Stromal cell of bone marrow (primary cell): ENCODE data around the gene MIPEP.
"Not testable (repeated sequence)": the region's sequence is repeated elsewhere in the genome, so short reads cannot be mapped to it uniquely, and the experiment has no call there.

Source experiments
- DNase-seq: peaks from one replicate; pipeline ENCODE4 v3.0.0-alpha.2; 2012; ENCODE audit warnings: low read depth

The MIPEP gene

DNA sequence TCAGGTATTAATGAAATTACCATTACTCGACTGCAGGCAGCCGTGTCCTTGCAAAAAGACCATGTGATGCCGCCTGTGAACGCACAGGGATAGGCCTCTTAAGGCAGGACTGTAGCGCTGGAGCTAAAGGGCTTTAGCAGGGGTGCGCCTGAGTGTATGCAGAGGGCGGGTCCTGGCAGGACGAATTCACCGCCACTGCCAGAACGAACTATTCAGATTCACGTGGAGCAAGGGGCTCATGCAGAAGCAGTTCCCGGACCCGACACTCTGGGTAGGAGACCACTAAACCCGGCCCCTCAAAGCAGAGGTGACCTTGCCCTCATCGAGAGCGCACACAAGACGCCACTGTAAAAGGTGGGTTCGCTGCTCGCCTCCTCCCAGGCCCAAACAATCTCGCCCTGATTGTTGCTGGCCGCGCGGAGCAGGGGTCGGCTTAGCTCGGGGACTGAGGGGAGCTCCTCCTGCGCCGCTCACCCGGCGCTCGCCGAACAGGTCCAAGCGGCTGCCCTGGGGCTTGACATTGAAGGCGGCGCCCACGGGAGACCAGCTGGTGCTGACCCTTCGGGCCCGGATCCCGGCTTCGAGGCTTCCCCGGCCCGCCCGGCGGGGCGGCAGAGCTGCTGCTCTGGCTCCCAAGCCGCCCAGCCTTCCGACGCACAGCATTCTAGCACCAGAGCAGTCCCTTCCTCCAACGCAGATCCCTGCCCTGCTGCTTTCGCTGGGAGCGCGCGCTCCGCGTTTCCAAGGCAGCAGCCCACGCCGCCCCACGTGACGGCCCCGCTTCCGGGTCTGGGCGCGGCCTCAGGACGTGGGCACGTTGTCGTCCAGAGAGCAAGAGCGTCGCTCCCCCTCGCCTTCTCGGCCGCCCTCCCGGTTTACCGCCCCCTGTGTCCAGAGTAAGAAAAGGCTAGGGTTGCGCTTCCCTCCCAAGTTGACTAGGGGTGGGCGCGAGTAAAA, at the start of gene MIPEP:
TSS of gene MIPEP (minus strand) at position 743 of the 957 bp plus-strand sequence. CDS start at position 663, 80 bp downstream.
- peak; percentile 92 for DNase-seq

DNA sequence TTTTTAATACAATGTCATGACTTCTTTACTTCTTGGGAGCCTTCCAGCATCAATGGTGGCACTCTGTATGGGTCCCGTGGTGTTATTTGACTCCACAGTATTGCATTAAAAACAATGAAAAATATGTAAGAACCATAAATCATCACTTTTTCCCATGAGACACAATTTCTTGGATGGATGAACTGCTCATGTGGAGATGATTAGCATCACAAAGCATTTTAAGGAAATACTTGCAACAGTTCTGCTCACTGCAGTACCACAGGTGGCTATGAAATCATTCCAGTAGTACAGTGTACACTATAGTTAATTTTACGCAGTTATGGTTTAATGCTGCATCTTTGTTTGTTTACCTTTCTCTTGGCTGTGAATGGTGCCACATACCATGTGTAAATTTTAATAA, 45.3 kb upstream of the MIPEP start:
- peak; percentile 64 for DNase-seq

DNA sequence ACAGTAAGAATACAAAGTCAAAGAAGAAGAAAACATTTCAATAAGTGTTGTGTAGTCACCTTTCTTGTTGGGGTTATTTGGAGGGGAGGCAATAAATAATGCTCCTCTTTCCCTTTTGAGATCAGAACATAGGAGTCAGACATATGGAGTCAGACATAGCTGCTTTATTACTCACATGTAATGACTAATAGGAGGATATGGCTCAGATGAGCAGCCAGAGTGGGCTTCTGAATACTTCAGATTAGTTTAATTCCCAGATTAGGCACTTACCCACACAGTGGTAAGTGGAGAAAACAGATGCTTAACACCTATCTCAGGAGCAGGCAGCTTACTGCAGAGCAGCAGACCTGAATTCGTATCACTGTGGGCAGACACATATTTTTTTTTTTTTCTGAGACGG, 39.8 kb upstream of the MIPEP start:
- peak; percentile 23 for DNase-seq

DNA sequence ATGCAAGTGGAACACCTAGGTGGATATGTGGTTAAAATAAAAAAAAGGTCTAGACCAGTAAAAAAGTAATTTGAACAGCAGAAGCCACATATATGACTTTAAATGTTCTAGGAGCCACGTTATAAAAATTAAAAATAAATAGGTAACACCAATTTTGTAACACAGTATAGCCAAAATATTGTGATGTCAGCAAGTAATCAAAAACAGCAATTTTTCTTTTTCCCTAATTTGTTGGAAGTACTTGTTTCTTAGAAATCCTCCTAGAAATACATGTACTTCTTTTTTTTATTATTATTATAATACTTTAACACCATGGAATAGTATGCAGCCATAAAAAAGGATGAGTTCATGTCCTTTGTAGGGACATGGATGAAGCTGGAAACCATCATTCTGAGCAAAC, 33.8 kb upstream of the MIPEP start:
- no peak for DNase-seq

DNA sequence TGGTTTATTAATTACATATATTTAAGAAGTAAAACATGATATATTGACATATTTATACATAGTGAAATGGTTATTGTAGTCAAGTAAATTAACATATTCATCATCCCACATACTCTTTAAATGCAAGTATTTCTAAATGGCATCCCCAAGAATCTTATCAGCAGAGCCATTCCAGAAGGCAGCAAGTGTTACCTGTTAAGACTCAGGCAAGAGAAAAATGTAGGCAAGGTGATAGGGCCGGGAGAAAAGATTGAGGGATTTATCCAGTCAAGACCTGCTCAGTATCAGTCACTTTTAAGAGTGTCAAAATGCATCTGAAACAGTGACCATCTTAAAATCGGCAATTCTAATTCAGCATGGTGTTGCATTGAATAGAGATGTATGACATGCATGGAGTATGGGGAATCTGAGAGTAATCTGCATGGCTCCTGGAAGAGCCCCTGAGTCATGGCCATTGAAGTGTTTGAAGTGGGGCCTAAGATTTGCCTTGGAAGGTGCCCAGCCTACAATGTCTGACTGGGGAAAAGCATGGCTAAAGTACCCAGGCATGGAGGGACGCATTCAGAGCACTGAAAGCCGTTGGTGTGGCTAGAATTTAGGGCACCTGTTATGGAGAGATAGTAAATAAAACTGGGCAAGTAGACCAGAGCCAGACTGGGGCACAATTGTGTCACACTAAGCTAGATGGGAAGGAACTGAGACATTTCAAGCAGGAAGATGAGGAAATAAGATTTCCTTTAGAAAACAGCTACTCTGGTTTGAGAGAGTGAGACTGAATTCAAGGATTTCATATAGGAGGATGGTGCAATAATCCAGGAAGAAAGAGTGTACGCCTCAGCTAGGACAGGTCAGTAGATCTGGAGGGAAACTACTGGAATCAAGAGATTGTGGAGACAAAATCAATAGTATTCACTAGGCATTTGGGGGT, 33.1 kb upstream of the MIPEP start:
- no peak for DNase-seq

DNA sequence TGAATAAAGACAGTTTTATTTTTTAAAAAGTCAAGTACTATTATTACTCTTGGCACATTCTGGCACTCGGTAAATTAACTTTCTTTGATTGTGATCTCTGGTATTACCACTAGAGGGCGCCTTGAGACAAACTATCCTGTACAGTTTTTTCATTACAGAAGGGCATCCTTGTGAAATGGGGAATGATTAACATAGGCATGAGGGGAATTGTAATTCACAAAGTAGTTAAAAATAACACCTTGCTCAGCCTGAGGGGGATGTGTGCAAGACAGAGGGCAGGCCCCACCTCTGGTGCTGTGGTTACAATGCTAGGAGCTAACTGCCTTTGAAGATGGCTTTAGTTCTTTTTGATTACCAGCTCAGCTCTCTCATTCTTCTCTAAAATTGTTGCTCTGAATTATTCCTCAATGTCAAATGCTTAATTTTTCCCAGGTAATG, 32.3 kb upstream of the MIPEP start:
- DNase-seq: peak; percentile 28

DNA sequence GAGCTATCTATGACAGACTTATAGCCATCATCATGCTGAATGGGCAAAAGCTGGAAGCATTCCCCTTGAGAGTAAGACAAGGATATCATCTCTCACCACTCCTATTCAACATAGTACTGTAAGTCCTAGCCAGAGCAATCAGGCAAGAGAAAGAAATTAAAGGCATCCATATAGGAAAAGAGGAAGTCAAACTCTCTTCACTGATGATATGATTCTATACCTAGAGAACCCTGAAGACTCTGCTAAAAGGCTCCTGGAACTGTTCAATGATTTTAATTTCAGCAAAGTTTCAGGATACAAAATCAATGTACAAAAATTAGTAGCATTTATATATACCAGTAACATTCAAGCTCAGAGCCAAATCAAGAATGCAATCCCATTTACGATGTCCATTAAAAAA, 29.8 kb upstream of the MIPEP start:
- no peak for DNase-seq

DNA sequence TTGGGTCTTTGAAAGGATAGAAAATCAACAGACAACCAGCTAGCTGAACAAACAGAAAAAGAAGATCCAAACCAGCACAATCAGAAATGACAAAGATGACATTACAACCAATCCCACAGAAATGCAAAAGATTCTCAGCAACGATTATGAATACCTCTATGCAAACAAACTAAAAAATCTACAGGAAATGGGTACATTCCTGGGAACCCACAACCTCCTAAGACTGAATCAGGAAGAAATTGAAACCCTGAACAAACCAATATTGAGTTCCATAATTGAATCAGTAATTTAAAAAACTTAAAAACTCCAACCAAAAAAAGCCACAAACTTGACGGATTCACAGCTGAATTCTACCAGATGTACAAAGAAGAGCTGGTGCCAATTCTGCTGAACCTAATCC, 29.0 kb upstream of the MIPEP start:
- DNase-seq: no peak

DNA sequence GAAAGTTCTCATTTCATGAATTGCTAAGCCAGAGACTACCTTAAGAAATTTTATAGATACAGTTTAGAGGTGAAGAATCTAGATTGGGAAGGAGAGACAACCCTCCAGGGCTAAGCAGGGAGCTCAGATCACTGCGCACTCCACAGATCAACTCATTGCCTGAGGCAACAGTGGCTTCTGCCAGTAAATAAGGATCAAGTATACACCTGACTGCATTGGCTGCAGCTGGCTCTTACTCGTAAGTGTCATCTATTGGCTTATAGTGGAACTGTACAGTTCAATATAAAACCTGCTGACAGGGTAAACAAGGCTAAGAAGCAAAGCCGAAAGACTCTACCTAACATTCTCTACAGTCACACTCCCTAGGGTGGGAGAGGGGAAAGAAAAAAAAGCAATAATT, 26.1 kb upstream of the MIPEP start:
- no peak for DNase-seq

DNA sequence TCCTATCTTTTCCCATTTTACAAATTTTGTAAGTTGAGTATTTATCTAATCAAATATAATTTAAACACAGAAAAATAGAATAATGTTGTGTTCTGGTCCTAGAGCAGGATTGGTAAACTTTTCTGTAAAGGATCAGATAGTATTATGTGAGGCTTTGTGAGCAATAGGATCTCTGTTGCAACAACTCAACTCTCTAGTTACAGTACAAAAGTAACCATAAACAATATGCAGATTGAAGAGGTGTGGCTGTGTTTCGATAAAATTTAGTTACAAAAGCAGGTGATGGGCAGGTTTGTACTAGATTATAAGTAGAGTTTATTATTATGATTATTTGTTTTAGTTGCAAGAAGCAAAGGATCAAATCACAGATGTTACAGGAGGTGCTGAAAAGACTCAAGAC, 23.3 kb upstream of the MIPEP start:
- no peak for DNase-seq

DNA sequence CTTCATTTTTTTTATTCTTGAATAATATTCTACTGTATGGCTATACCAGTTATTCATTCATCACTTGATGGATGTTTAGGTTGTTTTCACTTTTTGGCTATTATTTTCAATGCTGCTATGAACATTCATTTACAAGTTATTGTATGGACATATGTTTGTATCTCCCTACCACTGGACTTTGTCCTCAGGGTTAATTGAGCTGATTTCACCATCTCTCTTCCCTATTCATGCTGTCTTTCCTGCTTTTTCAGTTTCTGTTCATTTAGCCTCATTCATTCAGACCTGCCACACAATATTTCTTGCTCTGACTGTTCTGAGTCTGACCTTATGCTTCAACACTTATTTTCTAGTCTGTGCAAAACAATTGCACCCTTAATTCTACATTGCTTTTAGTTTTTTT, 20.4 kb upstream of the MIPEP start:
- no peak for DNase-seq

DNA sequence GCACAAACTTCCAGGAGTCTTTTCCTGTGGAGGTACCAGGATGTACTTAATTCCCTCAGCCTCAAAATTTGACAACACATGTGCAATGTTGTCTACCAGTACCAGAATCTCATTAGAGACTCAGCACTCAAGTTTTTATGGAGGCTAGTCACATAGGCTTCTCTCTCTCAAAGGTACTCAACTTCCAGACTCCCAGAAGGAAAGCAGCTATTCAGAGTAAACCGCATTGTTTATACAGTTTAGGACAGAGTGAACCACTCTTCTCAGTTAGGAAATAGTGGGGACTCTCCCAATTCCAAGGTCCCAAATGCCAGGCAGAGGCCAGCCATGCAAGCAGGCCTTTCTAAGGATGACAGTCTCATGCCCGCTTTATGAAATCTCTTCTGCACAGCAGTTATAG, 16.6 kb upstream of the MIPEP start:
- no peak for DNase-seq

DNA sequence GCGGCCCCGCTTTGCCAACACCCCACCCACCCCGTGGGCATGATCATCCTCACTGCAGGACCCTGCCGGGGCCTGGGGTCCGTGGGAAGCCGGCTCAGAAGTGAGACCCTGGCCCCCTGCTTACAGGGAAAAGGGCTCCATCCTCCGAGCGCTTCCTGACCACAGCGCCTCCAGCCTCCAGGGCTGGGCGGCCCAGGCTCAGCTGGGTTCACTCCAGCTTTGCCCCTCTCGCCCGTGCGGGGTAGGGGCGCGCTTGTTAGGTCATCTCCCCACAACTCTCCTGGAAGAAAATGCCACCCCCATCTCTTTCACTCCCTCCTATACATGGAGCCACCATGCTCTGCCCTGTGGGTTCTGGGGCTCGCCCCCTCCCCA, 14.7 kb upstream of the MIPEP start:
- no peak for DNase-seq

DNA sequence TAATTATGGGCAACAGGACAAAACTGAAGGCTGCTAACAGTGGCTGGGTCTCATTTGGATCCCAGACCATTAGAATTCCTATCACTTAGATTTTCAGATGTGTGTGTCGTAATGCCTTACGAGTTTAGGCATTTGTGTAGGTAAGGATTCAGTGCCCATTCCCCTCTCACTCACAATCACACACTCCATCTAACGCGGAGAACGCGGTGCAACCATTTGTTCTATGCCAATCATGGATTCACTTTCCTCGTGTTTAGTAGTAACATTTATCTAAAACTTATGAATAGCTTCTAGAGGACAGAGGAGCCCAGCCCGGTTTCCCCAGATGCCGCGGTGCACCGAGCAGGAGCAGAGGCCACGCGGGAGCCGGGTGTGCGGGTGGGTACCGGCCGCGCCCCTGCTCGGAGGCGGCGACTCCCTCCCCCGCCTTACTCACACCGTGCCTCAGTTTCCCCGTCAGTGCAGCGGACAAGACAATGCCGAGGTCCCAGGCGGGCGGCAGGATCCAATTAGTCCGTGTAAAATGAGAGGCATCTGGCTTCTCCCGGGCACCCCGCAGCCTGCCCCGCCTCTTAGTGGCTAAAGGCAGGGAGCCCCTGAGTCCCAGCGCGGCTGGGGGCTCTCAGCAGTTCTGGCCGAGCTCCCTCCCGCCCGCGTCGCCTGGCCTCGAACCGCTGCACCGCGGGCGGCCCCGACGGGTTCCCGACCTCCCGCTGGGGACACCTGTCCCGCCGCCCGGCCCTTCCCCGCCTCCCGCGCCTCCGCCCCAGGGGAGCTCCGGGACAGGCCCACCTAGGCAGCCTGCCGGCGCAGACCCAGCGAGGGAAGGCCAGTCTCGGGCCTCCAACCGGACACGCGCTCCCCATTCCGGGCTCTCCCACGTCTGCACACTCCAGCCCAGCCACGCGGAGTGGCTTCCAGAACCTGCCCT, 14.0 kb upstream of the MIPEP start:
- no peak for DNase-seq

DNA sequence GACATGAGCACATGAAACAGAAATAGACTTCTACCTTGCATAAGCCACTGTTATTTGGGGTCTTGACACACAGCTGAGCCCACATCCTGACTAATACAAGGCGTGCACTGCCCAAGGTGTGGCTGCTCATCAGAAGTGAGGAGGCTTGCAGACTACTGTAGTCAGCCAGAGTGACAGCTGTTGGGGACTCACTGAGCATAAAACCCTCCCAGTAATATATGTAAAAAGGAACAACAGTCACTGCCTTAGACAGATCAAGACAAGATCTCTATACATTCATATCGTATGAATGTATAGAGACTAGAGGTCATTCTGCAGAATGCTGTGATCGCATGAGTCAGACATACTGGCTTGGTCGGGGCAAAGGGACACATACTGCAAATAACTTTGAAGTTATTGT, 12.2 kb upstream of the MIPEP start:
- no peak for DNase-seq

DNA sequence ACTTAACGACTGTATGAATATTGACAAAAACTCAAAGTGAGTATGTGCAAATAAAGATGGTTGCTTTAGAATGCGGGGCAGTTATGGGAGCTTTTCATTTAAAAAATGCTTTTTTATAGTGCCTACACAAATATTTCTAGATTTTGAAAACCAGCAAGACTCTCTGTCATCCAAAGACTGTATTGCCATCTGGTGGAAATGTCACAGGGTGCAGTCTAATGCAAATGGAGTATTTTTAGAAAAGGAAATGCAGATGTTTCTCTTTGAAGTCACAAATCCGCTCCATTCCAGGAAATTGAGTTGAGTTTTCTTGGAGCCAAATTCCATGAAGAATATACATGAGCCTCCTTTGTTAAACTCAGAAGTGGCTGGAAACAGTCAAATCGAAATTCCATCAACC, 10.4 kb upstream of the MIPEP start:
- peak; percentile 26 for DNase-seq

DNA sequence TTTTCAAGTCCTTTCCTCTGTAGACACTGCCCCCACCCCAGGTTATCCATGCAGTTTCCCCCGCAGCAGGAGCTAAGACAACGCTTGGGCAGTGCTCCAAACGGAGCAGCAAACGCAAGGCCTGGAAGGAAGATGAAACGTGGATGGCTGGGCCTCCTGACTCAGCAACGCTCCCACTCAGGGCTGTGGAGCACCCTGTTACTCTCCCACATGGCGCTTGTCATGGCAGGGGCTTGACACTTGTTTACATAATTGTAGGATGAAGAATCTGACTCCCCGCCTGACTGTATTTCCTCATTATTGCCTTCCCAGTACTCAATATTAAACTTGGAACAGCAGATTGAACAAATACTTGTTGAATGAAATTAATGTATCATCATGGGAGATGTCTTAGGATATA, 8.9 kb upstream of the MIPEP start:
- DNase-seq: no peak

DNA sequence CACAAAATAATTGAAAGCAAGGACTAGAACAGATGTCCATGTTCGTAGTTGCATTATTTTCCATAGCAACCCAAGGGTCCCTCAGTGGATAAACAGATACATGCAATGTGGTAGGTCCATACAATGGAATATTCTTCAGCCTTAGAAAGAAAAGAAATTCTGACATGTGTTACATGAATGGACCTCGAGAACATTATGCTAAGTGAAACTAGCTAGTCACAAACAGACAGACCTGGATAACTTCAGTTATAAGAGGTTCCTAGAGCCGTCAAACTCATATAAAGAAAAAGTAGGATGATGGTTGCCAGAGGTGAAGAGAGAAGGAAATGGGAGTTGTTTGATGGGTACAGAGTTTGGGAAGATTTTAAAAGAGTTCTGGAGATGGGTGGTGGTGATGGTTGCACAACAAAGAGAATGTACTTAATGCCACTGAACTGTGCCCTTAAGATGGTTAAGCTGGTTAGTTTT, 8.3 kb upstream of the MIPEP start, which contains the start of gene C1QTNF9B:
TSS of gene C1QTNF9B (minus strand) at position 51 of the 468 bp plus-strand sequence.
- not testable (repeated sequence) for DNase-seq

DNA sequence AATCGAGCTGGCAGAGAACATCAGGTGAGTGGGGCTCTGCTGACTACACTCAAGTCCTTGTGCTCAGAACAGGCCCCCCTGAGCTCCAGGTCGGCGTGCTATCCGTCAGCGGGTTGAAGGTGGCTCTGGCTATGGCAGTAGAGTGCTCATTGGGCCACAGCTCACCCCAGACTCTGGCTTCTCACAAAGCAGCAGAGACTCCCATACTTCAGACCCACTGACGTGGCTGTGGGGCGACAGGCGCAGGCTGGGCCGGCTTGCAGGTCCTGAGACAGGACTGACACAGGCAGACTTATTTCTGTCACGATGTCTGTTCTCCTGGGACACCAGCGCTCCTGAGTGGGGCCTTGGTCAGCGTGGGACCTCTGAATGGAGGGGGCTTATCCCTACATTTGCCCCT, 5.5 kb upstream of the MIPEP start:
- not testable (repeated sequence) for DNase-seq

DNA sequence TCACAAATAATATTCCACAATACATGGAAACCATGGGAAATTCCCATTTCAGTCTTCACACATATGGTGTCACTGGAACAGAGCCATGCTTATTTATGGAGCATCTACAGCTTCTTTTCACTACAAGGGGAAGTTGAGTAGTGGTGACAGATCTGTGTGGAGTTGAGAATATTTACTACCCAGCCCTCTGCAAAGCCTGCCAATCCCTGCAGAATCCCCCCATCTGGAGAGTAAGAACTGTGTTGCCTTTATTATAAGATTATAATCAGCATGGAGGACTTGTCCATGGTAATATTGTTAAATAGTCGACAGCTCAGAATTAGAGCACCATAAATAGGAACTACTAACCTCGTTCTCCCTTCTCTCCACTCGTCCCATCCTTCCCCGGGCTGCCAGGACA, 4.6 kb upstream of the MIPEP start:
- not testable (repeated sequence) for DNase-seq
